Hematopoietic multipotent progenitor cell treated with erythropoietin and hydrocortisone succinate and interleukin-3 and kit ligand, for 4 days (in vitro differentiated cells): ENCODE measurements around the gene DGUOK.
"Not testable (repeated sequence)": the region's sequence is repeated elsewhere in the genome, so short reads cannot be mapped to it uniquely, and the experiment has no call there.

Experiments used
- DNase-seq: peaks from one replicate; pipeline ENCODE4 v3.0.0-alpha.2; 2015

Gene DGUOK

GRCh38 chr2:73926493-73927327 lies at the start of gene DGUOK:
Gene DGUOK (plus strand): TSS chr2:73926880. CDS start chr2:73926911, 31 bp downstream.
- peak; percentile 100 for DNase-seq

GRCh38 chr2:73877071-73877802 lies 49.4 kb upstream of the DGUOK start:
- peak; percentile 54 for DNase-seq

GRCh38 chr2:73877984-73878383 lies 48.7 kb upstream of the DGUOK start:
- not testable (repeated sequence) for DNase-seq

GRCh38 chr2:73885406-73885805 lies 41.3 kb upstream of the DGUOK start:
- no peak for DNase-seq

- no peak for DNase-seq
Observed at GRCh38 chr2:73886357-73886756, 40.3 kb upstream of the DGUOK start.

DNA sequence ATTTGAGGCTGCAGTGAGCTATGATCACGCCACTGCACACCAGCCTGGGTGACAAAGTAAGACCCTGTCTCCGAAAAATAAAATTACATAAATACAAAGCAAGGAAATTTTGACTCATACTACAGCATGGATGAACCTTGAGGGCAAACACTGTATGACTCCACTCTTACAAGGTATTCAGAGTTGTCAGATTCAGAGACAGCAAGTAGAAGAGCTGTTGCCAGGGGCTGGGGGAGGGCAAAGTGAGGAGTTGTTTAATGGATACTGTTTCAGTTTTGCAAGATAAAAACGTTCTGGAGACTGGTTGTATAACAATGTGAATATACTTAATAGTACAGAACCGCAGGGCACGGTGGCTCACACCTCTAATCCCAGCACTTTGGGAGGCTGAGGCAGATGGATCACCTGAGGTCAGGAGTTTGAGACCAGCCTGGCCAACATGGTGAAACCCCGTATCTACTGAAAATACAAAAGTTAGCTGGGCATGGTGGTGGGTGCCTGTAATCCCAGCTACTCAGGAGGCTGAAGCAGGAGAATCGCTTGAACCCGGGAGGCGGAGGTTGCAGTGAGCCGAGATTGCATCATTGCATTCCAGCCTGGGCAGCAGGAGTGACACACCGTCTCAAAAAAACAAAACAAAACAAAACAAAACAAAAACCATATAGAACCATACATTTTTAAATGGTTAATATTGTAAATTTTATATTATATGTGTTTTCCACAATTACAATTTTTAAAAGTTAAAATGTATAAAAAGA lies 38.9 kb upstream of the DGUOK start:
- not testable (repeated sequence) for DNase-seq

GRCh38 chr2:73888388-73888787 lies 38.3 kb upstream of the DGUOK start:
- no peak for DNase-seq

- no peak for DNase-seq
Observed at GRCh38 chr2:73889206-73889605, 37.5 kb upstream of the DGUOK start.

- DNase-seq, result no peak
Observed at GRCh38 chr2:73890301-73891092, 36.2 kb upstream of the DGUOK start.

GRCh38 chr2:73891276-73891901 lies 35.3 kb upstream of the DGUOK start:
- DNase-seq, result no peak

DNA sequence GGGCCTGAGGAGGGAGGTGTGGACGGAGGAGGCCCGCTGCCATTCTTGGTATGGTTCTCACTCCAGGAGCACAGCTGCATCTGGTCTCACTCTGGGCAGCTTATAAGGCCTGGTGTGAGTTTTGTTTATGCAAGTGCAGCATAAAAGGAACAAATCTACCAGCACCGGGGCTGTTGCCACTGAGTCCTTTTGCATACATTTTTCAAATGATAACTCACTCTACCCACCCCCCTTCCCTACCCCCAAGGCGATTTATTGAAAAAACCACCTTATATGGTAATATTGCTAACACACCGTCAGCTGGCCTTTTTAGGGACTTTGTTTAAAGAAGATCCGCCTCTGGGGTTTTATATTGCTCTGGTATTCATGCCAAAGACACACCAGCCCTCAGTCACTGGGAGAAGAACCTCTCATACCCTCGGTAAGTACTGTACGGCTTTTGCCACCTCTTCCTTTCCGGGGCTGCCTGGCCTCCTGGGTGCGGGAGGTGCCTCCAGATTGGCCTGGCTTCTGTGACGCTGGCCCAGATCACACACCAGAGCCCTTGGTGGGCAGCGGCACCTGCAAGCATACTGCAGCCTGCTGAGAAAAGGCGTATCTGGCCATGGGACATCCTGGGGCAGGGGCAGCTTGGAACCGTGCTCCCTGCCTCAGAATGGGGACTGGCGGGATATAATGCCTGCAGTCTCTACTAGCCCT lies 33.9 kb upstream of the DGUOK start, which contains the start of gene ACTG2:
Gene ACTG2 (plus strand): TSS at position 378 of the 699 bp plus-strand sequence. CDS start 8,304 bp downstream, outside the sequence.
- no peak for DNase-seq

GRCh38 chr2:73893764-73894474 lies 32.8 kb upstream of the DGUOK start:
- no peak for DNase-seq

DNA sequence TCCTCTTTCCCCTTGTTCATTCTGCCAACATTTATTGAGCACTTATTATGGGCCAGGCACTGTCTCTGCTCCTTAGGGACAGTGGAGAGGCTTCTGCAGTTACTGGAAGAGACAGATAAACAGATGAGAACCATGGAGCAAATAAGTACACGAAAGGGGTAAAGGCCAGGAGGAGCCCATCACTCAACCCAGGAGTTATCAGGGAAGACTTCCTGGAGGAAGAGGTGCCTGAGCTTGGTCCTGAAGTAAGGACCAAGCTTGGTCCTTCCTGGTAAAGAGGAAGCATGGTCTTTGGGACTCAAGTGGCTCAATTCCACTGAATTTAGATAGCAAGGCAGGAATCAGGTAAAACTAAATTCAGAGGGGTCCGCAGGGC lies 32.2 kb upstream of the DGUOK start:
- DNase-seq, result no peak

- no peak for DNase-seq
Observed at GRCh38 chr2:73894877-73895276, 31.8 kb upstream of the DGUOK start.

- DNase-seq, result no peak
Observed at GRCh38 chr2:73895473-73895872, 31.2 kb upstream of the DGUOK start.

DNA sequence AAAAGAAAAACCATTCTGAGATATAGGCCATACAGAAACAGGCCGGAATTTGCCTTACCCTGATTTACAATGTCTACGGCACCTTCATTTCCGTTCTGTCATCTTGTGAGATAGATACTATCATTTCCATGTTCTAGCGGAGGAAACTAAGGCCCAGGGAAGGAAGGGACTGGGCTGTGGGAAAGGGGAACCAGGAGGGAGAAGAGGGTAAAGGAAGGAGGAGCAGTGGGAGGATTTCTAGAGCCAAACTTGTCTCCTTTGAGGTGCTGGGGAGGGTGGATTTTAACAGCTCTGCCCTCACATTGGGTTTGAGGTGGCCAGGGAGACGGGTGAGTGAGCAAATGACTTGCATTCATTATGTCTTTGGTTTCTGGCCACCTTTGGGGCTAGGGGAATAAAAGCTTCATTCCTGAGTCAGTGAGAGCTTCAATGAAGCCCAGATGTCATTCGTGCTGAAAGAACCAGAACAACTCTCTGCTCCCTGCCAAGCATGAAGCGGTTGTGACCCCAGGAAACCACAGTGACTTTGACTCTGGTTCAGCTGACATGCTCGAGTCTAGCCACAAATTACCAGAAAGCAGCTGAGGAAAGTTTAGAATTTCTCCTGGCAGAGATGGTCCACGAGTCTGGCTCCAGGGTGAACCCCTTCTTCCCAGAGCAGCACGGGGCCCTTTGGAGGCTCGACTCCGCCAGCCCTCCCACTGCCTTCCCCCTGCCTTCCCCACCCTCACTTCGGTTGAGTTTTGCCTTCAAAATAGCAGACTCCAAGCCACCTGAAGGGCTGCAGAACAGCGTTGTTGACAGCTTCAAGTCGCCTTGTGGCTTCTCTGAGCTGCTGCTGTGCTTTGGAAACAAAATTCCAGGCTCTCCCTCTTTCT lies 30.1 kb upstream of the DGUOK start:
- DNase-seq, result peak; percentile 61

DNA sequence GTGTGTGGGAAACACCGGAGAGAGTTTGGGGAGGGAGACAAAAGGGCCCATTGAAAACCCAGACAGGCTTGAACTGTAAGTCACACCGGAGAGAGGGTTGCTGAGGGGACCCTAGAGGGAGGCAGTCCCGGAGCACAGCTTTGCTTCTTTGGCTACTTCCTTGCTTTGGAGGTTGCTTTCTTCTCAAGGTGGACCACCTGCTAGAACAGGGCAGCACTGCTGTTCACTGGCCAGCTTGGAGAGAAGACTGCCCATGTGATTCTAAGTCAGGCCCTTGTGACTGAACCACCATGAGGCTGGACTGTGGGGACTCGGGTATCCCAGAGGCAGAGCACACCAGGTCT lies 29.5 kb upstream of the DGUOK start:
- DNase-seq, result no peak

DNA sequence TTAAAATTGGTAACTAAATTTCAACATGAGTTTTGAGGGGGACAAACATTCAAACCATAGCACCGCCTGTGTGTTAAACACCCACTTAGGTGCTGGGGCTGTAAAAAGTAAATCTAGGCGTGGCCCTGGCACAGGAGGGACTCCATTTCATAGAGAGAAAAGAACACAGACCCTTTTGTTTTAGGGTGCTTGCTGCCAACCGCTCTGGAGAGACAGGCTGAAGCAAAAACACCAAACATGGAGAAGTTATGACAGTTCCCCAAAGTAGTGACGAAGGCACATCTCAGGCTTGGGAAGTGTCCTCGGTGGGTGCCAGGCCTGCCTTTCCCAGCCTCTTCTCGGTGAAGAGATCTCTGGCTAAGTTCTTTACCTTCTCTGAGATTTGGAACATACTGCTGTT lies 28.7 kb upstream of the DGUOK start:
- no peak for DNase-seq

DNA sequence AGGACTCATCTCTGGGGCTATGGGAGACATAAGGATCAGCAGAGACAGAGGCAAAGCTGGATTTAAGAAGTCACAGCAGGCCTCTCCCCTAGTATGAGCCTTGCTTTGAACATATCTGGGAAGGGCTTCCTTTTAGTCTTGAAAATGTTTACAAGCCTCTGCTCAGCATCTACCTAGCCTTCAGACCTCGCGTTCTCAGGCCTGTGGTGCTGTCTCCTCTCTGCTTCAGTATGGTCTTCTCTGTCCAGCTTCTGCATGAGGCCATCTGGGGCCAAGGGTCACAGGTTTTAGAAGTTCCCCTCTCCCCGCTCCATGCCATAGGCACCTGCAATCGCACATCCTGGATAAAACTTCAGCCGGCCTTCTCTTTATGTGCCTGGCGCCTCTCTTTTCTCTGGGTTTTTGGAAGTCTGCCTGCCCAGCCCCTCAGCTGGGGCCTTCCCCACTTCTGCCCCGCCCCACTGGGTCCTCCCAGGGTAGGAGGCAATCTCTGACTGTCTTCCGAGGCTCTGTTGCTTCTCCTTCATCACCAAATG lies 26.8 kb upstream of the DGUOK start:
- DNase-seq, result no peak
